Dendritic cell treated with granulocyte-macrophage colony-stimulating factor and Interleukin-4, amounts not matched to agents 40 ng/mL and 50 ng/mL, for 4 days (primary cell): Measurements from ENCODE around the gene KRTDAP.
A peak's percentile ranks its signal among the peaks of the same experiment; 100 is the strongest.

Experiments used
- H3K27ac Mint-ChIP-seq: one replicate; pipeline ENCODE4 v1.8.0; 2022; ENCODE audit warnings: mild to moderate bottlenecking, mixed read lengths
- H3K27me3 Mint-ChIP-seq: one replicate; pipeline ENCODE4 v1.8.0; 2022; ENCODE audit warnings: mild to moderate bottlenecking, mixed read lengths
- H3K36me3 Mint-ChIP-seq: one replicate; pipeline ENCODE4 v1.8.0; 2022; ENCODE audit warnings: low read depth, mixed read lengths
- H3K4me1 Mint-ChIP-seq: one replicate; pipeline ENCODE4 v1.8.0; 2022; ENCODE audit warnings: low read depth, mixed read lengths
- H3K4me3 Mint-ChIP-seq: one replicate; pipeline ENCODE4 v1.8.0; 2022; ENCODE audit warnings: mild to moderate bottlenecking, moderate library complexity, mixed read lengths
- H3K9me3 Mint-ChIP-seq: one replicate; pipeline ENCODE4 v1.8.0; 2022; ENCODE audit warnings: mixed read lengths
- intact Hi-C: fragments of 100-400 bp; cut with micrococcal nuclease; formaldehyde crosslinking; loops from one replicate; pipeline ENCODE4 v1.15.0; 2022

The KRTDAP gene

DNA sequence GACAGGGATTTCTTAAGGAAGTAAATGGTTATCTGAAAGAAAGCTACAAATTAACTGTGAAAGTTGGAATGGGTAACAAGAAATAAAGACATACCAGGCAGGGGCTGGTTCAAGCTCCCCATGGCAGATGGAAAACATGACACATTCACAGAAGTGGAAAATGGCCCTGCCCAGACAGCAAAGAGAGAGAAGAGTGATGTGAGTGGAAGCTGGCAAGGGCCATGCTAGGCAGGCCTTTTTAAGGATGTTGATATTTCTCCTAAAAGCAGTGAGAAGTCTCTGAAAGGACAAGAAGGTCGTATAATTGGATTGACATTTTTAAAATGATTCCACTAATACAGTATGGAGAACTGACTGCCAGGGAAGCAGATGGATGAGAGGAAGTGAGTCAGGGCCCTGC lies 45.5 kb downstream of the KRTDAP start:
- intact Hi-C loops = no loop called here
- no peak overlapping the region for H3K4me3 Mint-ChIP-seq
- H3K27ac Mint-ChIP-seq = peak overlapping the region; percentile 1
- H3K9me3 Mint-ChIP-seq = no peaks in the 10 kb centered on the region
- H3K27me3 Mint-ChIP-seq = peaks cover 6% of the 10 kb centered on the region
- H3K4me1 Mint-ChIP-seq = peaks cover 65% of the 10 kb centered on the region
- no peaks in the 10 kb centered on the region for H3K36me3 Mint-ChIP-seq

DNA sequence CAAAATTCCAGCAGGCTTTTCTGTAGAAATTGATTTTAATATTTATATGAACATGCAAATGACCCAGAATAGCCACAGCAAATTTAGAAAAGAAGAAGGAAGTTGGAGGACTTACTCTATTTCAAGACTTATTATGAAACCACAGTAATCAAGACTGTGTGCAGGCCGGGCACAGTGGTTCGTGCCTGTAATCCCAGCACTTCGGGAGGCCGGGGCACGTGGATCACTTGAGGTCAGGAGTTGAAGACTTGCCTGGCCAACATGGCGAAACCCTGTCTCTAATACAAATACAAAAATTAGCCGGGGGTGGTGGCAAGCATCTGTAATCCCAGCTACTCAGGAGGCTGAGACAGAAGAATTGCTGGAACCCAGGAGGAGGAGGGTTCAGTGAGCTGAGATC lies 48.2 kb downstream of the KRTDAP start:
- H3K27ac Mint-ChIP-seq = peak overlapping the region; percentile 40
- no peak overlapping the region for H3K4me3 Mint-ChIP-seq
- H3K4me1 Mint-ChIP-seq = peaks cover 55% of the 10 kb centered on the region
- intact Hi-C loops = no loop called here
- no peaks in the 10 kb centered on the region for H3K36me3 Mint-ChIP-seq
- H3K9me3 Mint-ChIP-seq = no peaks in the 10 kb centered on the region
- H3K27me3 Mint-ChIP-seq = peaks cover 27% of the 10 kb centered on the region

DNA sequence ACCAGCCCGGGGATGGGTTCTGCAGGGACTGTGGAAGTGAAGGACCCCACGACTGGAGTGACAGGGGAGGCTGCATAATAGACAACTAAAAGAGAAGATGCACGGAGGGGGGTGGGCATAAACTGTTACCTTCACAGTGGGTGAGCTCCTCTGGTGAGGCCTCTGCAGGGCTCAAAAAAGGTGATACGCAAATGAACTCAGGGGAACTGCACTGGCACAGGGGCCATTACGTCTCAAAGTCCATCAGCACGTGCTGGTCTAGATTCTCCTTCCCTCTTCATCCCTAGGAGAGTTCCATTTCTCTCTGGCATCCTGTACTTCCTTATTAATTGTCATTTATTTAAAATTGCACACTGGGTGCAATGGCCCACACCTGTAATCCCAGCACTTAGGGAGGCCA lies 50.3 kb downstream of the KRTDAP start:
- intact Hi-C loops = no loop called here

DNA sequence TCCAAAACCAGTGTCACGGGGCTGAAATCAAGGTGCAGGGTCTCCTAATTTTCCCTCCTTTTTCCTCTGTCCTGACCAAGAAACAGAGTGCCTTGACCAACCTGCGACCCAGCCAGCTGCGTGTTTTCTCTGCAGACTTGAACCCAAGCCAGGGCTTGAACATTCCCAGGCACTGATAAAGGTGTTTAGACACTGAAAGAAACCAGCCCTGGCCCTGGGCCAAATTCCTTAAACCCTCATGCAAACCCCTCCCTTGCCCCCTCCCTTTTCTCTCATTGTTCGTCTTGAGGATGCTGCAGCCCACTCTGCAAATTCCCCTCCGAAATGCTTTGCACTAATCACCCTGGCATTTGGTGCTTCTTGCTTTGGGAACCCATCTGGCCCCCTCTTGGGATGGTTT lies 51.7 kb downstream of the KRTDAP start:
- intact Hi-C loops = no loop called here
- Mint-ChIP-seq H3K27ac (no peak overlapping the region), H3K4me1 (peaks cover 58% of the 10 kb centered on the region), H3K4me3 (no peak overlapping the region), H3K27me3 (peaks cover 36% of the 10 kb centered on the region), H3K36me3 (no peaks in the 10 kb centered on the region), H3K9me3 (no peaks in the 10 kb centered on the region)

More for the DNA sequence above, 50.3 kb downstream of the KRTDAP start:
- H3K27ac Mint-ChIP-seq = no peak overlapping the region
- H3K36me3 Mint-ChIP-seq = no peaks in the 10 kb centered on the region
- H3K4me3 Mint-ChIP-seq = no peak overlapping the region
- peaks cover 24% of the 10 kb centered on the region for H3K27me3 Mint-ChIP-seq
- peaks cover 52% of the 10 kb centered on the region for H3K4me1 Mint-ChIP-seq
- no peaks in the 10 kb centered on the region for H3K9me3 Mint-ChIP-seq

DNA sequence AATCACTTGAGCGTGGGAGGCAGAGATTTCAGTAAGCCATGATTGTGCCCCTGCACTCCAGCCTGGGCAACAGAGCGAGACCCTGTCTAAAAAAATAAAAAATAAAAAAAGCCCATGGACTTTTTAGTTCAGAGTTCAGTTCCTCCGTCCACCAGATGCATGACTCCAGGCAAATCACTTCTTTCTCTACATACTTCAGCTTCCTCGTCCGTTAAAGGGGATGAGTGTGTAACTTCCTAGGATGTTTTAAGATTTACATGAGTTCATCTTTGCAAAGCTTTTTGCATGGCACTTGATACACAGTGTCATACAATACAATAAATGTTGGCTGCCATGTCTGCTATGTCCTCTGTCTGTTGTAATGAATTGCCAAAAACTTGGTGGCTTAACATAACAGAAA lies 52.2 kb downstream of the KRTDAP start:
- Mint-ChIP-seq H3K9me3 (no peaks in the 10 kb centered on the region), H3K27me3 (peaks cover 41% of the 10 kb centered on the region), H3K4me3 (no peak overlapping the region), H3K36me3 (no peaks in the 10 kb centered on the region), H3K4me1 (peaks cover 63% of the 10 kb centered on the region), H3K27ac (peak overlapping the region; percentile 70)
- intact Hi-C loops = no loop called here

DNA sequence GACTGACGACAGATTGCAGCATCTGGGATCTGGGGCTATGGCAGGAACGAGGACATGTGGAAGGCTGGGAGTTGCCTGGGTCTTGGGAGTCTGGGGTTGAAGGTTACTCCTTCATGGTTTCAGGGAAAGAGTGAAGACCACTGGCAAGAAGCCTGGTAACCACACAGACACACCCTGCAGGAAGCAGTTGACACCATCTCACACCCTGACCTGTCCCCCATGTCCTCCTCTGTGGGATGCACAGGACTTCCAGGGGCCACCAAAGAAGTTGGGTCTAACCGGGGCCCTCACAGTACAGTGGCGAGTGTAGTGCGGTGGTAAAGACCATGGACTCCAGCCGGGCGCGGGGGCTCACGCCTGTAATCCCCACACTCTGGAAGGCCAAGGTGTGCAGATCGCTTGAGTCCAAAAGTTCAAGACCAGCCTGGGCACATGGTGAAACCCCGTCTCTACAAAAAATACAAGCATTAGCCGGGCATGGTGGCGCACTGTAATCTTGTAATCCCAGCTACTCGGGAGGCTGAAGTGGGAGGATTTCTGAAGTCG lies 52.8 kb downstream of the KRTDAP start:
- intact Hi-C loops = no loop called here
- H3K27ac Mint-ChIP-seq = peak overlapping the region; percentile 70

More for the DNA sequence above, 52.8 kb downstream of the KRTDAP start:
- Mint-ChIP-seq H3K27me3 (peaks cover 46% of the 10 kb centered on the region), H3K4me3 (no peak overlapping the region), H3K4me1 (peaks cover 69% of the 10 kb centered on the region), H3K36me3 (no peaks in the 10 kb centered on the region), H3K9me3 (no peaks in the 10 kb centered on the region)
